Epithelial cell of proximal tubule (primary cell): Measurements from ENCODE around the gene PLEKHH1. TPM values are rescaled to one million over a fixed set of nuclear protein-coding genes. Genes with fewer than 3 reads are reported as not detected.
A peak's percentile ranks its signal among the peaks of the same experiment; 100 is the strongest.

ENCODE experiments used
- DNase-seq: peaks from one replicate; pipeline ENCODE4 v3.0.0-alpha.2; 2011; ENCODE audit warnings: low read depth
- H3K4me3 ChIP-seq: 2 replicates; pipeline ENCODE4 v1.5.1; 2011; ENCODE audit warnings: low read depth, mild to moderate bottlenecking, low read length
- total RNA-seq: library from RNA; depleted of rRNA; stranded (reverse); fragments of >200 nt; gene quantifications from 2 replicates; pipeline ENCODE4 v1.2.3, GENCODE V29; 2015
- TF ChIP-seq, protein P1 (sequence below): conservative IDR thresholded peaks from 2 replicates; pipeline ENCODE4 v1.5.1; 2012; ENCODE audit warnings: low read depth, mild to moderate bottlenecking, low read length

The PLEKHH1 gene
- total RNA-seq, 1 donor from 2014 or later = 7.6 TPM

DNA sequence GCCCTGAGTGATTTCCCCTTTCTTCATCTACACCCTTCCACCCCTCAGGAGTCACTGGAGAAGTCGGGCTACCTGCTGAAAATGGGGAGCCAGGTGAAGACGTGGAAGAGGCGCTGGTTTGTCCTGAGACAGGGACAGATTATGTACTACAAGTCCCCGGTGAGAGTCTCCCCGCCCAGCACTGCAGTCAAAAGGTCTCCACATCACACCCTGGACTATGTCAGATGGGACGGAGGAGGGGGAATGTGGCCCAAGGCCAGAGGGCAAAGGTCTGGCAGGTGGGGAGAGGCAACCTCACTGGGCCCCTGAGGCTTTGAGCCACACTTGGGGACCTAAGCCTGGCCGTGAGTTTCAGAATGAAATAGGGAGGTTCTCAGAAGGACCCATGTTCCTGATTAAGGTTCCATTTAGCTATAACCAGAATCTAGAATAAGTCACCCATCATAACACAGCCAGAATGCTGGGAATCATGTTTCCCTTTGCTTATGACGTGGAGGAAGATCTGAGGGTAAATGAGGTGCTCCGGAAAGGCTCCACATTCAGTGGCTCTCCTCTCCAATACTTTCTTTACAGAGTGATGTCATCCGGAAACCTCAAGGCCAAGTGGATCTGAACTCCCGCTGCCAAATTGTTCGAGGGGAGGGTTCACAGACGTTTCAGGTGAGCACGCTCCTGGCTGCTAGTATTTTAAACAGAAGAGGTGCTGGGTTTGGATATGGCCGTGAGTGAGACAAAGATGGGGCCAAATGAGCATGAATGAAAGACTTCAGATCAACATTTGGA, 40.3 kb downstream of the PLEKHH1 start:
- TF ChIP-seq, protein P1, sequence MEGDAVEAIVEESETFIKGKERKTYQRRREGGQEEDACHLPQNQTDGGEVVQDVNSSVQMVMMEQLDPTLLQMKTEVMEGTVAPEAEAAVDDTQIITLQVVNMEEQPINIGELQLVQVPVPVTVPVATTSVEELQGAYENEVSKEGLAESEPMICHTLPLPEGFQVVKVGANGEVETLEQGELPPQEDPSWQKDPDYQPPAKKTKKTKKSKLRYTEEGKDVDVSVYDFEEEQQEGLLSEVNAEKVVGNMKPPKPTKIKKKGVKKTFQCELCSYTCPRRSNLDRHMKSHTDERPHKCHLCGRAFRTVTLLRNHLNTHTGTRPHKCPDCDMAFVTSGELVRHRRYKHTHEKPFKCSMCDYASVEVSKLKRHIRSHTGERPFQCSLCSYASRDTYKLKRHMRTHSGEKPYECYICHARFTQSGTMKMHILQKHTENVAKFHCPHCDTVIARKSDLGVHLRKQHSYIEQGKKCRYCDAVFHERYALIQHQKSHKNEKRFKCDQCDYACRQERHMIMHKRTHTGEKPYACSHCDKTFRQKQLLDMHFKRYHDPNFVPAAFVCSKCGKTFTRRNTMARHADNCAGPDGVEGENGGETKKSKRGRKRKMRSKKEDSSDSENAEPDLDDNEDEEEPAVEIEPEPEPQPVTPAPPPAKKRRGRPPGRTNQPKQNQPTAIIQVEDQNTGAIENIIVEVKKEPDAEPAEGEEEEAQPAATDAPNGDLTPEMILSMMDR = no peak
- H3K4me3 ChIP-seq = no peak overlapping the region
- DNase-seq = no peak

DNA sequence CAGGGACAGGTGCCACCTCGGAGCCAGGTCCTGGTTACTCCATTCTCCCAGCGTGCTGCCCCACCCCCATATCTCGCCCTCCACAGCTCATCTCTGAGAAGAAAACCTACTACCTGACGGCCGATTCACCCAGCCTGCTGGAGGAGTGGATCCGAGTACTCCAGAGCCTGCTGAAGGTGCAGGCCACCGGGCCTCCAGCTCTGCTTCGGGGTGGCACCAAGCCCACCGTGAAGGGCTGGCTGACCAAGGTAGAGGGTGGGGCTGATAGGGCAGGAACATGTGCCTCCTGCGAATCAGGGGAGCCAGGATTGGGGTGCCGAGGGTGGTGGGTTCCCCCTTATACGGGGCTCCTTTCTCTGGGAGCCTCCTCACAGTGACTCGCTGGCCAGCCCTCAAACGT, 41.1 kb downstream of the PLEKHH1 start:
- TF ChIP-seq, protein P1 = no peak
- no peak for DNase-seq
- H3K4me3 ChIP-seq = no peak overlapping the region

DNA sequence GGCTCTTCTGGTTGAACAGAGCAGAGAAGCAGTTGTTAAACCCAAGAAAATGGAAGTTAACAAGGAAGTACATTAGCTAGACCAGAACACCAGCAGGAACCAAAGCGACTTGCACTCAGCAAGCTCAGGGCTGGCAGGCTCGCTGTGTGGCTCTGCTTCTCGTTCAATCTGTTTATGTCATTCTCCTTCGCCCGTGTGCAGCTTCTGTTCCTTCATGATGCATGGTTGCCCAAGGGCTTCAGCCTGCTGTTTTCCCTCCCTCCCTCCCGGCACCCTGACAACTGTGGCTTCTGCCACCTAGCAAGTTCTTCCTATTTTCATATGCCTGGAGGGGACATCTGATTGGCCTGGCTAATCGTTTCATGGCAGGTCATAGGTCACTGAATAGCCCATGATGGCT, 41.7 kb downstream of the PLEKHH1 start:
- DNase-seq = no peak
- TF ChIP-seq, protein P1 = no peak
- H3K4me3 ChIP-seq = no peak overlapping the region

DNA sequence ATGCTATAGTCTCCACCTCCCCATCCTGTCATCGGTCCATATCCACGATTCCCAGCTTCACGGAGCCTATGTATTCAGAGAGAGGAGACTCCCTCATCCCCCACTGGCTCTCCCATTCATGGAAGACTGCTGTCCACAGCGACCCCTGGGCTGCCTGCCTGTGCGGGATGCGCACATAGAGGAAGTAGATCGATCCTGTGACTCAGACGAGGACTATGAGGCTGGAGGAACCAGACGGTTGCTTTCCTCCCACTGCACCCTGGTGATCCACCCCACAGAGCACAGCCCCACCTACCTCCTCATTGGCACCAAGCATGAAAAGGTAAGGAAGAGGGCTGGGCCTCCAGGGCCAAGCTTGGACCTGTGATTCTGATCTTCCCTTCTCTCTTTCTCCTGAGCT, 42.6 kb downstream of the PLEKHH1 start:
- TF ChIP-seq, protein P1 = no peak

DNA sequence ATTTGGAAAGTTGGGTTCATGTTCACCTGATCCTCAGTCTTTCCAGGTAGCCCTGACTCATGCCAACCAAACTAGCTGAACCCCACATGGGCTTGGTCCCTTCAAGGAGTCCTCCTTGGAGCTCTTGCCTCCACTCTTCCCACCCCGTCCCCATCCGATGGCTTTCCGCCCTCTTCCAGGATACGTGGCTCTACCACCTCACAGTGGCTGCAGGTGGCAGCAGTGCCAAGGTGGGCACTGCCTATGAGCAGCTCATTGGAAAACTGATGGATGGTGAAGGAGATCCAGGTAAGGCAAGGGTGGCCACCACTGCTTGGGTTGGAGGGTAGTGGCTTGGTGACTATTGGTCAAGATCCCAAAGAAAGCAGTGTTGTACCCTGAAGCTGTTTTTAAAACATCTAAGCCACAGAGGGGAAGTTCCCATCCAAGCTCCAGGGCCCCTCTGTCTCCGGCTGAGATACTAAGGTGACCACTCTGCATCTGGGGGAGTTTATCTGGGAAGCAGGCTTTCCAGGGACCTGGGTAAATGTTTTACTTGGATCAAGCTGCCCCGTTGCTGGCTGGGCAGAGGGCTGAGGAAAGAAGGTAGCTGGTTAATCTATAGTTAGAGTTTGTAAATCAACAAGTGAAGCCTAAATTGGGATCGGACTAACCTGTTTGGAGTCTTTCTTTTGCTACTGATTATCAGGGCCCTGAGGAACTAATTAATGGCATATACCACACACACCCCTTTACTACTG, 43.3 kb downstream of the PLEKHH1 start:
- no peak for DNase-seq
- TF ChIP-seq, protein P1 = peak; percentile 5
- no peak overlapping the region for H3K4me3 ChIP-seq

More for the DNA sequence above, 42.6 kb downstream of the PLEKHH1 start:
- DNase-seq = no peak
- H3K4me3 ChIP-seq = no peak overlapping the region

DNA sequence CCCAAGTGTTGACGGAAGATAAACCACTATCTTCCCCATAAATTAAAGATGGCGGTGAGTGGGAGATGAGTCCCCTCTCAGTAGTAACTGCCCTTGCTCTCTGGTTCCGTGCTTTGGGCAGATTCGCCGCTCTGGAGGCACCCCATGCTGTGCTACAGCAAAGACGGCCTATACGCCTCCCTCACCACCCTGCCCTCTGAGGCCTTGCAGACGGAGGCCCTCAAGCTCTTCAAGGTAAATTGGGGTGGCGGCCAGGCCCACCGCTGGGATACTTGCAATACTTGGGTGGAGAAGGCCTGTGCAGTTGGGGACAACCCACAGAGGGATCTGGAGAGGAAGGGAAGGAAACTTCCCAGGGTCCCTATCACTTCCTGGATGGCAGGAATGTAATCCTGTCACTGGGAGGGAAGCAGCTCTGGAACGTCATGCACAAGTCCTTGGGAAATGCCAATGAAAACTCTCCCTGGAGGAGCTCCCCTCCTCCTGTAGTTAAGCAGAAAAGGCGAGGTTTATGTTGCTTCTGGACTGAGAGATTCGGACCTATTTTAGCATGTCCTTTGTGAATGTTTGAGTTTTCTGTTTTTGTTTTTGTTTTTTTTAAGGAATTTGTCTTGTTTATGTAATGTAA, 44.2 kb downstream of the PLEKHH1 start:
- no peak for DNase-seq
- TF ChIP-seq, protein P1 = no peak
- H3K4me3 ChIP-seq = no peak overlapping the region
